ENCODE results near the gene PRR16.

PRR16 gene

GRCh38 chr5:120512791-120513650, 48.9 kb downstream of the PRR16 start:
- no peak for DNase-seq

DNA sequence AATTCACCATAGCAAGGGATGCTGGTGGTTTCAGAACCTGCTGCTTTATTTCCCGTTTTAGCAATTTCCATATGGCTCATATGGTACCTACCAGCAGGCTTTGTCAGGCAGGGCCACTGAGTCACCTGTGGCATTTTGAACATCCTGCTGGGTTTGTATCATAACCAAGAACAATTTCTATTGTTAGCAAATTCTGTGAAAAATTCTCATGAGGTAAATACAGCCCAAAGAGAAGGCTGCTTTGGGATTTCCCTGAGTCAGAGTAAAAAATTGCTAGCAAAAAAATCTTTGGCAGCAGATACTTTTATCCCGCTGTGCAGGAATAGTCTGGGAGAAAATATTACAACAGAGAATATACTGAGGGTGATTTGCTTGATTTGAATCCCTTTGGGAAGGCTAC, 52.7 kb downstream of the PRR16 start:
- DNase-seq, result no peak

- no peak for DNase-seq
Measured at GRCh38 chr5:120517607-120518252, 53.6 kb downstream of the PRR16 start.

- DNase-seq, result no peak
Measured at GRCh38 chr5:120518581-120518980, 54.5 kb downstream of the PRR16 start.

GRCh38 chr5:120527251-120527650, 63.2 kb downstream of the PRR16 start:
- DNase-seq, result no peak

- no peak for DNase-seq
Measured at GRCh38 chr5:120528609-120529008, 64.5 kb downstream of the PRR16 start.

GRCh38 chr5:120529386-120529785, 65.3 kb downstream of the PRR16 start:
- no peak for DNase-seq

- no peak for DNase-seq
Measured at GRCh38 chr5:120531215-120531614, 67.1 kb downstream of the PRR16 start.

GRCh38 chr5:120532835-120533234, 68.7 kb downstream of the PRR16 start:
- DNase-seq, result no peak

DNA sequence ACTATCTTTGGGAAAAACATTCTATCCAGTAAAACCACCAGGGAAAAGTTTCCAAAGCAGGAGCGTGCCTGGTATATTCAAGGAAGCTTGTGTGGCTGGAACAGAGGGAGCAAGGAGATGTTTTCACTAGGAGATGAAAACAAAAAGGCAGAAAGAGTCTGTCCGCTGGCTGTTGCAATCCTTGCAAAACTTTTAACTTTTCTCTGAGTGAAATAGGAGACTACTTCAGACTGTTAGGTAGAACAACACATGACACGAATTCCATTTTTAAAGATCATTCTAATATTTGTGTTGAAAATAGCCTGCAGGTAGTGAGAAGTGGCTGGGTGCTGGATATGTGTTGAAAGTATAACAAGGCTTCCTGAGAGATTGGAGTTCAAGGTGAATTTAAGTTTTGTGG, 69.5 kb downstream of the PRR16 start:
- DNase-seq, result no peak

DNA sequence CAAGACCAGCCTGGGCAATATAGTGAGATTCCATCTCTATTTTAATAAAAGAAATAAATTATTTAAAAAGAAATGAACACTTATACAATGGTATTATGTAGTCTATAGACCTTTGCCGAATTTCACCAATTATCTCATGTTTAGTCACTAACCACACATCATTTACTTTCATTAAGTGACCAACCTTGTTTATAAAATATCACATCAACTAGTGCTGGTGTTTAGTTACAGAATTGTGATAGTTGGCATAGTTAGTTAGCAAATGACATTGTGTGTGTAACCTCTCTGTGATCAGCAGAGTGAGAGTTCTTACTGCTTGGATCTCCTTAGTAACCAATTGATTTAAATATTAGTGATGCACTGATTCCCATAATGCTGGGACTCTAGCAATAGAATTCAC, 71.8 kb downstream of the PRR16 start:
- DNase-seq, result no peak

GRCh38 chr5:120538149-120538548, 74.0 kb downstream of the PRR16 start:
- DNase-seq, result no peak

DNA sequence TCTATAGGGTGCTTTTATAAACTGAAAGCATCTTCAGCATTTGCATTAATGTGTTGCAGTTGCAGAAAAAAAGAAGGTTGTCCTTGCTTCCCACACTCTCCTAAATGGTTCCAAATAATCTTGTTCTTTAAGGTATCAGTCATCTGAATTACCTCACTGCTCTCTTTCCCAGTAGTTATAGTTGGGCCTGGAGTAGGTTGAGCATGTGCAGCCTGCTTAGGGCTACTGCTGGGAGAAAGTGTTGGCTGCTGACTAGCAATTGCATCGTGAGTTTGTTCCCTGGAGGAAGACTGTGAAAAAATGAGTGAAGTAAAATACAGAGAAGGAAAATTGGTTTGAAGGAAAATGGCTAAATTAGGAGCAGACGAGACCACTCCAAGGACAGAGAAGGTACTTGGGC, 74.5 kb downstream of the PRR16 start:
- DNase-seq, result no peak

- DNase-seq, result no peak
Measured at GRCh38 chr5:120539471-120539870, 75.4 kb downstream of the PRR16 start.

GRCh38 chr5:120540097-120540496, 76.0 kb downstream of the PRR16 start:
- DNase-seq, result no peak

DNA sequence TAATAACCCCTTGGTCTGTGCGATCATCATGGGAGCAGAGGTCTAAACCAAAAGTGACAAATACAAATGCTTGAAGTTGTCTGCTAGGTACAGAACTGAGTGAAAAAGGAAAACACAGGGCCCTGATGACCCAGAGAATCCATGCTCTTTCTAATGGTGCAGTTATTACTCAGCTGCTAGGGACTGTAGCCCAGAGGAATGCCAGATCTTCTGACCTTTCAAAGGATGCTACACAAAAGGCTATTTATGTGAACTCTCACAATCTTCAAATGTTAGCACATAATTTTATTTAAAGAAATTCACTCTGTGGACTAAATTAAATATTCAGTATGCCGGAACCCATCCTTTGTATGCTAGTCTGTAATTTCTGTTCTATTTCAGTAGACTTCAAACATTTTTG, 79.9 kb downstream of the PRR16 start:
- no peak for DNase-seq

DNA sequence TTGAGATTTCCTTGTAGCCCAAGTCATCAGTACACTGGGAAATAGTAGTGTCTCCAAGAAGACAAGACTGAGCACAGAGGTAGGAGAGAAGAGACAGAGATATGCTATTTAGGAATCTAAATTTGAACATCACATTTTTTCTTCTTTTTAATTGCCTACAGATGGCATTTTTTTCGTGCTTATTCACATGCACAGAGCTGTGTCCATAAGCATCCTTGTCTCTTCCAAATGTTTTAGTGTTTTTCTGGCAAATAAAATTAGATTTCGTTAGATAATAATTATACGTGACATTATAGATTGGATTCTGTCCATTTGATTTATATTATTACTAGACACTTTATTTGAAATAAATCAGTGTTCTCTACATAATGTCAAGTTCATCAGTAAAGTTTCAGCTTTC, 80.9 kb downstream of the PRR16 start:
- no peak for DNase-seq

GRCh38 chr5:120545951-120546350, 81.9 kb downstream of the PRR16 start:
- DNase-seq, result no peak

DNA sequence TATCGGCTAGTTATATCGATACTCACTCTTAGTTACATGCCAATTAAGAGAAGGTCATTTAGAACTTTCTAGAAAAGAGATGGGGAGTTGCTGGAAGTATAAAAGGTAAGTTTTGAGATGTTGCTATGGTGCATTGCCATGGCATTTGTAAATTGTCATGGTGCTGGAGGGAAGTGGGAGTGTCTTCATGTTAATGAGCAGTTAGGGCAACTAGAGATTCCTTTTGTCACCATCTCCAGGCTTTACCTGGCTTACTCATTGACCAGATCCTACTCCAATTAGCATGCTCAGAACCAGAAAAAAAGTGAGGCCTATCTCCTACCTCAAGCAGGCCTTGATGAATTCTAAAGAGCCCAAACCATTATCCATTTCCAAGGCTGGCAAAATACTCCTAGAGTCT, 82.8 kb downstream of the PRR16 start:
- DNase-seq, result no peak

DNA sequence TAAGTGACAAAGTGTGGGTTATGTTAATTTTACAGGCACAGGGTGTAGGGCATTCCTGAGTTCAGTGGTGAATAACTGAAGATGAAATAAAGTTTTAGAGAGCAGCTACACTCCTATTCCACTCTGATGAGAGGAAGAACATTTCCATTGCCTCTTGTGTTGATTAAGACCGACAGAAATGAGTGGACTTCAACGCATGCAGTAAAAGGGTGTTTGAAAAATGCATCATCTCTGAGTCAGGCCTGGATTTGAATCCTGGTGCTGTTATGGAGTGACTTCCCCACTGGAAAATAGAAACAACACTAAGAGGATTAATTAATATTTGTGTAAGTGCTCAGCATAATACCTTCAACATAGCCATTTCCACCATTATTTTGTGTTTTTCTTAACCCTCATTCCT, 86.3 kb downstream of the PRR16 start:
- DNase-seq, result no peak

DNA sequence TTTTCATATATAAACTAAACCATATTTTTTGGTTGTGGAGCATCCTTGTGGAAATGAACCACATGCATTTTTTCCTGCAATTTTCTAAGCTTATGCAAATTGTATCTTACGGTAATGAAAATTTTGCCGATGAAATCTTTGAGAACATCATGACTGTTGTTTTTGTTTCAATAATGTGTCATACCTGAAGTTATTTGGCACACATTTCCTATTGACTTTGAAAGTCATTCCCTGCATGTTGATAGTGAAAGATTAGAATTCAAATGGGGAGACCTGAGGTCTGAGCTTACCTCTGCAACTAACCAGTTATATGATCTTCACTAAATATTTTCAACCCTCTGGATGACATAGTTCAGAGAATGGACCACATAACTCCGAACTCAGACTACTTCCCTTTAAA, 88.5 kb downstream of the PRR16 start:
- DNase-seq, result no peak

GRCh38 chr5:120555345-120555744, 91.2 kb downstream of the PRR16 start:
- DNase-seq, result no peak

GRCh38 chr5:120564013-120564412, 99.9 kb downstream of the PRR16 start:
- no peak for DNase-seq
